Measurements from ENCODE around the gene SMURF1. TPM values are rescaled to one million over a fixed set of nuclear protein-coding genes. Genes with fewer than 3 reads are reported as not detected.

Gene SMURF1
- total RNA-seq, 2 donors from 2014 or later, result 33.8 to 40.9 TPM

GRCh38 chr7:99073839-99074446 is 70.0 kb downstream of the SMURF1 start:
- Histone ChIP-seq H3K27ac (no peak overlapping the region), H3K9me3 (no peaks in the 10 kb centered on the region), H3K4me3 (no peak overlapping the region), H3K4me1 (ENCODE audit: control insufficient read depth in 1 of 2, low read depth in 2 of 2) (peaks cover 9 to 43% of the 10 kb centered on the region in 2 donors), H3K27me3 (replicated peaks; ENCODE audit: insufficient read depth) (no peaks in the 10 kb centered on the region), H3K36me3 (no peaks in the 10 kb centered on the region)
- no peak for DNase-seq (ENCODE audit: low spot score)
- TF ChIP-seq CTCF (IDR thresholded peaks at IDR 0.05), result no peak
- ATAC-seq (ENCODE audit: insufficient number of reproducible peaks, low FRiP score, low read depth), result no peak

GRCh38 chr7:99072126-99072525 is 71.8 kb downstream of the SMURF1 start:
- Histone ChIP-seq H3K27ac (no peak overlapping the region), H3K36me3 (no peaks in the 10 kb centered on the region), H3K27me3 (replicated peaks; ENCODE audit: insufficient read depth) (no peaks in the 10 kb centered on the region), H3K4me1 (ENCODE audit: control insufficient read depth in 1 of 2, low read depth in 2 of 2) (peaks cover 22 to 54% of the 10 kb centered on the region in 2 donors), H3K9me3 (no peaks in the 10 kb centered on the region), H3K4me3 (no peak overlapping the region)
- TF ChIP-seq CTCF (IDR thresholded peaks at IDR 0.05), result no peak
- no peak for ATAC-seq (ENCODE audit: insufficient number of reproducible peaks, low FRiP score, low read depth)
- no peak for DNase-seq (ENCODE audit: low spot score)

GRCh38 chr7:99070361-99070760 is 73.5 kb downstream of the SMURF1 start:
- H3K27ac ChIP-seq, result no peak overlapping the region
- no peaks in the 10 kb centered on the region for H3K36me3 ChIP-seq
- H3K4me1 ChIP-seq (ENCODE audit: control insufficient read depth in 1 of 2, low read depth in 2 of 2), result peaks cover 22 to 60% of the 10 kb centered on the region in 2 donors
- H3K4me3 ChIP-seq, result no peak overlapping the region
- TF ChIP-seq CTCF (IDR thresholded peaks at IDR 0.05), result no peak
- no peaks in the 10 kb centered on the region for H3K27me3 ChIP-seq (replicated peaks; ENCODE audit: insufficient read depth)
- DNase-seq (ENCODE audit: low spot score), result no peak
- ATAC-seq (ENCODE audit: insufficient number of reproducible peaks, low FRiP score, low read depth), result no peak
- H3K9me3 ChIP-seq, result no peaks in the 10 kb centered on the region

GRCh38 chr7:99061001-99061776 is 82.7 kb downstream of the SMURF1 start:
- H3K36me3 ChIP-seq, result peaks cover 13% of the 10 kb centered on the region
- no peak for TF ChIP-seq CTCF (IDR thresholded peaks at IDR 0.05)
- ATAC-seq (ENCODE audit: insufficient number of reproducible peaks, low FRiP score, low read depth) (no peak), DNase-seq (ENCODE audit: low spot score) (no peak)
- H3K4me3 ChIP-seq, result no peak overlapping the region
- no peaks in the 10 kb centered on the region for H3K9me3 ChIP-seq
- no peaks in the 10 kb centered on the region for H3K4me1 ChIP-seq (ENCODE audit: control insufficient read depth in 1 of 2, low read depth in 2 of 2)
- no peaks in the 10 kb centered on the region for H3K27me3 ChIP-seq (replicated peaks; ENCODE audit: insufficient read depth)
- no peak overlapping the region for H3K27ac ChIP-seq

GRCh38 chr7:99054781-99055180 is 89.1 kb downstream of the SMURF1 start:
- Histone ChIP-seq H3K9me3 (no peaks in the 10 kb centered on the region), H3K27ac (no peak overlapping the region), H3K4me1 (ENCODE audit: control insufficient read depth in 1 of 2, low read depth in 2 of 2) (peaks cover 0 to 7% of the 10 kb centered on the region in 2 donors), H3K4me3 (no peak overlapping the region), H3K36me3 (peaks cover 63% of the 10 kb centered on the region), H3K27me3 (replicated peaks; ENCODE audit: insufficient read depth) (no peaks in the 10 kb centered on the region)
- ATAC-seq (ENCODE audit: insufficient number of reproducible peaks, low FRiP score, low read depth) (no peak), DNase-seq (ENCODE audit: low spot score) (no peak)
- no peak for TF ChIP-seq CTCF (IDR thresholded peaks at IDR 0.05)
